ENCODE results near the gene HAX1.

DNA sequence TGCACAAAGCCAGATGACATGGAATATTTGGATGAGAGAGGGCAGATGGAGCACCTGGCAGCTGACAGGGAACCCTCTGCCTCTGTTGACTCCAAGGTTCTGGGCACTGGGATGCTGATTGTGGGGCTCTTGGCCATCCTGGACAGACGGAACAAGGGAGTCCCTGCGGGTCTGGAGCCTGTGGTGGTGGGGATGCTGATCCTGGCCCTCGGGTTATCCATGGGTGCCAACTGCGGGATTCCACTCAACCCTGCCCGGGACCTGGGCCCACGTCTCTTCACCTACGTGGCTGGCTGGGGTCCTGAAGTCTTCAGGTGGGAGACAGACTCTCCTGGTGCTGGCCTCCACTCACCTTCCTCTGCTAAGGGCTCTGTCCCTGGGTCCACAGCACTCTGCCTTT lies 51.1 kb downstream of the HAX1 start:
- no peak for TF ChIP-seq CREB1 (IDR thresholded peaks at IDR 0.05; ENCODE audit: low read depth)
- TF ChIP-seq CEBPB (IDR thresholded peaks at IDR 0.05) = no peak

All from Ishikawa (cell line).